ENCODE measurements around the gene AMBRA1.
A peak's percentile ranks its signal among the peaks of the same experiment; 100 is the strongest.
"Not testable (repeated sequence)": the region's sequence is repeated elsewhere in the genome, so short reads cannot be mapped to it uniquely, and the experiment has no call there.

AMBRA1 gene

DNA sequence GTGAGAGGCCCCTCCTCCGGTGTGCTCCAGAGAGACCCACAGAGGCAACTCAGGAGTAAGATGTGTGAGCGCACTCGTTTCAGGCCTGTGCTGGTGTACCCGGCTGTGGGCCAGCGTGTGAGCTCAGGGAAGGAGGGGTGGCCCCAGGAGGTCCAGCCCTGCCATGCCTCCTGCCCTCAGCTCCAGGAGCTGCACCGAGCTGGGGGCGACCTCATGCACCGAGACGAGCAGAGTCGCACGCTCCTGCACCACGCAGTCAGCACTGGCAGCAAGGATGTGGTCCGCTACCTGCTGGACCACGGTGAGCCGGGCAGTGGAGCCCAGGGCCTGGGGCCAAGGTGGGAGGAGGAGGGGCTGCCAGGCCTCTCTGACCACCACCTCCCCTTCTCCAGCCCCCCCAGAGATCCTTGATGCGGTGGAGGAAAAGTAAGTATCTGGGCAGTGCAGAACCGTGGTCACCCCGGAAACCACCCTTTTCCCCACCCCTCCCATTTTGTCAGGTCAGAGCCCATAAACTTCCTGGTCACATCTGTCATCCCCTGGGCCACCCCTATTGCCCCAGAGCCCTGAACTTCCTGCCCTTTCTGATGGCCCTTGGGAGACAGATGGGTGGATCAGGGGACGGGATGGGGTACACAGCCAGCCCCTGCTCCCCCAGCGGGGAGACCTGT is 214.9 kb downstream of the AMBRA1 start:
- DNase-seq, result no peak

DNA sequence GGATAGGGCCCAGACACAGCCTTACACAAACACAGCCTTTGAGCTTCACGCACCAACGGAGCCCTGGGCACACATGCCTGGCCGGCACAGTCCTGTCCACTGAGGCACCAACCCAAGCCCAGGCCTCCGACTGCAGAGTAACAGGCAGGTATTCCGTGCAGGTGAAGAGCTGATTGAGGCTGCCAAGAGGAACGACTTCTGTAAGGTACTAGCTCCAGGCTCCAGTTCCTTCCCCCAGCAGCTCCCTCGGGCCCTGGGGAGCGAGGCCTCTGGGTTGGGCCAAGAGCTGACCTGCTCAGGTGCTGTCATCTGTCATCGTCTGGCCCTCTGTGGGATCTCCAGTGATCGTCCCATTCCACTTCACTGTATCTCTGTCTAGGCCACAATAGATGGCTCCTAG is 215.5 kb downstream of the AMBRA1 start:
- DNase-seq, result no peak

DNA sequence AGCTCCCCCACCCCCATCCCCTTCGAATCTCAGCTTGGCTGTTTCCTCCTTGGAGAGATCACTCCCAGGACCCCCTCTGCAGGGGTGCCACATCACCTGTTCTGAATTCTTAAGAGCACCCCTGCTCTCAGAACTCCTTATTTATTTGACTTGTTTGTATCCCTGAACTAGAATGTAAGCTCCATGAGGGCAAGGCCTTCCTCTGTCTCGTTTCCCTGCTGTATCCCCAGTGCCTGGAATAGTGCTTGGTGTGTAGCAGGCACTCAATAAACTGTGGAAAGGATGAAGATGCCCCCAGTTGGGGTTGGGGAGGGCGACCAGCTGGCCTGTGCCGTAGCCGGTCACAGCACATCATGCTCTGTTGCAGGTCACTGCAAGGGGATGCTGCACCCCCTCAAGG is 216.0 kb downstream of the AMBRA1 start:
- DNase-seq, result no peak

DNA sequence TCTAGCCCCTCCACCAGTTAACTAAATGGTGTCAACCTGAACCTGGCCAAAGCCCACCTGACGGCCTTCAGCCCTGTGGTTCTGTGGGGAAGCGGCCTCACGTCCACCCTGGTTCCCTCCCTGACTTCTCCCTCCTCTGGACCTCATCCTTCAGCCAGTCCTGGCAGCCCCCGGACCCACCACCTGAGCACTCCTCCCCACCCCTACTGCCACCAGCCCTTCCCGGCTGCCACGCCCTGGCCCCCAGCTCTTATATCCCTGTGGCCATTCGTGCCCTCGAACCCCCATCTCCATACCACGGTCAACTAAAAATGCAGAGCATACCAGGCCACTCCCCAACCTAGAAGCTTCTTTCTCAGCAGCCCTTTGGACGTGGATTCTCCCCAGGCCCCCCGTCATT is 216.5 kb downstream of the AMBRA1 start:
- DNase-seq, result no peak

DNA sequence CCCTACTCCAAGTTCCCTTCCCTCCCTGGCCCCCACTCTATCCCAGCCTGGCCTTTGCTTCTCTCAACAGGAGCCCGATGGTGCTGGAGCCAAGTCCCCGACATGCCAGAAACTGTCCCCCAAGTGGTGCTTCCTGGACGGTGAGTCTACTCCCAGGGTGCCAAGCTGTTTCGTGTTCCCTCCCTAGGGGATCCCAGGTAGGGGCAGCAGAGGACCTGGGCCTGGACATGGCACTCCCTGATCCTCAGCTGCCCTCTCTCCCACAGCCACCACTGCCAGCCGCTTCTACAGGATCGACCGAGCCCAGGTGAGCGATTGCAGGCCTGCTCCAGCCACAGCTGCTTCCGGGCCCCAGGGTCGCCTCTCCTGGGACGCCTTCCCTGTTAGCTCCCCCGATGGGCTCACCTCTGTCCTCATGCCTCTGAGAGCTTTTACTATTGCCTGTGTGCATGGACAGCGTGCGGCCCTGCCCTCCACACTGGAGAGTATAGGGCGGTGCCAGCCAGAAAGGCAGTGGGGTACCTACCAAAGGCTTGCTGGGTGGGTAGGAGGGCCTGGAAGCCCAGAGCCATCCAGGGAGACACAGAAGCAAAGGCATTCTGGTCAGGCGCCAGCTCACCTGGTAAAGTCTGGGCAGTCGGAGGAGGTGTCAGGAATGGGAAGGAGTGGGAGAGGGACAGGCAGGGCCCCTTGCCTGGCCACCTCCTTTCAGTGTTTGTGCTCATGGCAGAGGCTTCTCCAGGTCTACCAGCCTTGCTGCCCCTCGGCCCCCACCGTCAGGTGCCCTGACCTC is 217.4 kb downstream of the AMBRA1 start:
- DNase-seq, result no peak

DNA sequence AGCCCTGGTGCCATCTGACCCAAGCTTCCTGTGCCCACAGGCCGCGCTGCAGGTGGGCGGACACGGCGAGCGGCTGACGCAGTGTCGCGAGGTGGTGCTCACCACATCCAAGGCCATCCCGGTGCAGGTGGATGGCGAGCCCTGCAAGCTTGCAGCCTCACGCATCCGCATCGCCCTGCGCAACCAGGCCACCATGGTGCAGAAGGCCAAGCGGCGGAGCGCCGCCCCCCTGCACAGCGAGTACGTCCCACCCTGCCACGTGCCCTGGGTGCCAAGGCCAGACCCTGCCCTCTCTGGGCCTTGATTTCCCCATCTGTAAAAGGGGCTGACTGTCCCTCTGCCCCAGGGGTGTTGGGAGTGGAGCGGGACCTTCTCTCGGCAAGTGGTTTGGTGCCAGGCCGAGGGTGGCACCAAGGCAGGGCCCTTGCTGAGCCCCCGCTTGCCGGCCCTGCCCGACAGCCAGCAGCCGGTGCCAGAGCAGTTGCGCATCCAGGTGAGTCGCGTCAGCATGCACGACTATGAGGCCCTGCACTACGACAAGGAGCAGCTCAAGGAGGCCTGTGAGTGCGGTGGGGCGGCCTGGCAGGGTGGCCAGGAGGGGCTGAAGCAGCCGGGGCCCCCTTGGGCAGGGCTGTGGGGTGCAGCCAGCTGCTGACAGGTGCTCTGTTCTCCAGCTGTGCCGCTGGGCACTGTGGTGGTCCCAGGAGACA is 218.3 kb downstream of the AMBRA1 start:
- no peak for DNase-seq

DNA sequence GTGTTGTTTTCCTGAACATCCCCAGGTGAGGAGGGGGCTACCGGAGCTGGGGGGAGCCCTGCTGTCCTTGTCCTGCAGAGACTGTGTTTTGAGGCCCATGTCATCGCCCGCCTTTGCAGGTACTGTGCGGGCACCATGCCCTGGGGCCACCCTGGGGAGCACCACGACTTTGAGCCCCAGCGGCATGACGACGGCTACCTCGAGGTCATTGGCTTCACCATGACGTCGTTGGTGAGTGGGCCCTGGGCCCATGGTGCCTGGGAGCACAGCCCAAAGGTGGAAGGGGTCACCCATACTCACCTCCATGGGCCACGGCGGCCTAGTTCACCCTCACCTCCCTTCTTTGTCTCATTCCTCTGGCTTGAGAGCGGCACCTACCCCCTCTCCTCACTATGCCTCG is 219.0 kb downstream of the AMBRA1 start:
- no peak for DNase-seq

DNA sequence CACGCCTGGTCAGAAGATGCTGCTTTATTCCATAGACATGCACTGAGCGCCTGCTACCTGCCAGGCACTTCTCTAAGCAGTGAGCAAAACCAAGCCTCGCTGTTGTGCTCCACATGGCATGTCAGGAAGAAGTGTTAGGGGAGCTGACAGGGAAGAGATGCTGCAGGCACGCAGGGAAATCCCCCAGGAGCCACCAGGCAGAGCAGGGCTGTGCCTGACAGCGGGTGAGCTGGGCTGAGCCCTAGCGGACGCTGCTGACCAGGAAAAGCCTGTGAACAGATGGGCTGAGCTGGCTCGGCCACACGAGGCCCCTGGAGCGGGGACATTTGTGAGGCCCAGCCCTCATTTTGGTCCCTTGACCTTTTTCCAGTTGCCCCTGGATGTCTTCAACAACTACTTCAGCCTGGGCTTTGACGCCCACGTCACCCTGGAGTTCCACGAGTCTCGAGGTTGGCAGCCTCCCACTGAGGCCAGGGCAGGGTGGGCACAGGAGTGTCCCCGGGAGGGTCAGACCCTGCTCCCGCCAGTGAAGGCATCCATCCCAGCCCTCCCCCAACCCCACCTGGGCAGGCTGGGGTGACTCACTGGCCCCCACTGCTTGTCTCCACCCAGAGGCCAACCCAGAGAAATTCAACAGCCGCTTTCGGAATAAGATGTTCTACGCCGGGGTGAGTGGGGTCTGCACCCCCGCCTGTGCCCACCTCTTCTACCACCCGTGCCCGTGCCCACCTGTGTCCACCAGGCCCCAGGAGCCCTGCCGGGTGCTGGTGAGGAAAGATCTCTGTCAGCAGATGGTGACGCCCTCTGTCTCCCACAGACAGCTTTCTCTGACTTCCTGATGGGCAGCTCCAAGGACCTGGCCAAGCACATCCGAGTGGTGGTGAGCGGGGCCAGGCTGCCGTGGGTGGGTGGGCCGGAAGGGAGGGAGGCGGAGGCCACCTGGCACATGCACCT is 219.8 kb downstream of the AMBRA1 start:
- DNase-seq, result no peak

DNA sequence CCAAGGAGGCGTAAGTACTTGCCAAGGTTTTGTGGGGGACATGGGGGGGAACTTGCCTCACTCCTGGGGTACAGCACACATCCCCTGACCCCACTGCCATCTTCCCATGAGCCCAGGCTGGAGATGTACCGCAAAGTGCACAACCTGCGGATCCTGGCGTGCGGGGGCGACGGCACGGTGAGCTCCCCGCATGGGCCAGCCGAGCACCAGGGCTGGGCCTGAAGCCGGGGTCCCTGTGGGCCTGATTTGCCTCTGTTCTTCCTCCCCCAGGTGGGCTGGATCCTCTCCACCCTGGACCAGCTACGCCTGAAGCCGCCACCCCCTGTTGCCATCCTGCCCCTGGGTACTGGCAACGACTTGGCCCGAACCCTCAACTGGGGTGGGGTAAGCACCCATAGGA is 221.3 kb downstream of the AMBRA1 start:
- DNase-seq, result not testable (repeated sequence)

DNA sequence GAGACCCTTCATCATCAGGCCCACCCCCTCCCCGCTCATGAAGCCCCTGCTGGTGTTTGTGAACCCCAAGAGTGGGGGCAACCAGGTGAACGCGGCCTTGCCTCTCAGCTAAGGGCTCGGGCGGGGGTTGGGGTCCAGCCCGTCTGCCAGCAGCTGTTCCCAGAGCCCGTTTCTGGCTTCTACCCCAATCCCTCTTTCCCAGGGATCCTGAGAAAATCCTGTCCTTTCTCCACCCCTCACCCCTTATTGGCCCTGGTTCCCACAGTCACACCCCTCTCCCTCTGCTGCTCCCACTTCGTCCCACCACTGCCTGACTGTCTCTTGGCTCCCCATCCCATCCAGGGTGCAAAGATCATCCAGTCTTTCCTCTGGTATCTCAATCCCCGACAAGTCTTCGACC is 221.7 kb downstream of the AMBRA1 start:
- no peak for DNase-seq

DNA sequence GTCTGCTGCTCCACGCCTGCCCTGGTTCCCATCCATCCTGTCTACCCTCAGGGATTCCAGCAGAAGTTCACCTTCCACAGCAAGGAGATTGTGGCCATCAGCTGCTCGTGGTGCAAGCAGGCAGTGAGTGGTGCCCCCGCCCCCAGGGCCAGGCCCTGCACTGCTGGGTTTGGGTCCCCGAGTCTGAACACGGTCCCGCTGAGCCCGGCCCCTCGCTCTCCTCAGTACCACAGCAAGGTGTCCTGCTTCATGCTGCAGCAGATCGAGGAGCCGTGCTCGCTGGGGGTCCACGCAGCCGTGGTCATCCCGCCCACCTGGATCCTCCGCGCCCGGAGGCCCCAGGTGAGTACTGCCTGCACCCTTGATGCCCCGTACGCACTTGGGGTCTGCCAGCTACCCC is 222.6 kb downstream of the AMBRA1 start:
- DNase-seq, result not testable (repeated sequence)

DNA sequence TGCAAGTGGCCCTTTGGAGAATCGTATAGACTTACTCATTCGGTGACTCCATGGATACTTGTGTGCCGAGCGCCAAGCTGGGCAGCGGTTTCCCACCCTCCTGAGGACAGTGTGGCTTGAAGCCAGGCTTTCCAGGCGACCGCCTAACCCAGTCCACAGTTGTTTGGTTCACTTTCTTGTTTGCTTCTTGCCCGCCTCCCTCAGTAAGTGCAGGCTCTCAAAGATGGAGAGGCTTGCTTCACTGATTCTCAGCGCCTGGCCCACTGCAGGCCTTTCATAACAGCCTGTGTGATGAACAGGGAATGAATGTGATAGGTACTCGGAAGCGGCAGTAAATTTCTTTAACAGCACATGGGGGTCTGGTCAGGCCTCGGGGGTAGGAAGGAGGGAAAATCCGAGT is 223.6 kb downstream of the AMBRA1 start:
- DNase-seq, result no peak

DNA sequence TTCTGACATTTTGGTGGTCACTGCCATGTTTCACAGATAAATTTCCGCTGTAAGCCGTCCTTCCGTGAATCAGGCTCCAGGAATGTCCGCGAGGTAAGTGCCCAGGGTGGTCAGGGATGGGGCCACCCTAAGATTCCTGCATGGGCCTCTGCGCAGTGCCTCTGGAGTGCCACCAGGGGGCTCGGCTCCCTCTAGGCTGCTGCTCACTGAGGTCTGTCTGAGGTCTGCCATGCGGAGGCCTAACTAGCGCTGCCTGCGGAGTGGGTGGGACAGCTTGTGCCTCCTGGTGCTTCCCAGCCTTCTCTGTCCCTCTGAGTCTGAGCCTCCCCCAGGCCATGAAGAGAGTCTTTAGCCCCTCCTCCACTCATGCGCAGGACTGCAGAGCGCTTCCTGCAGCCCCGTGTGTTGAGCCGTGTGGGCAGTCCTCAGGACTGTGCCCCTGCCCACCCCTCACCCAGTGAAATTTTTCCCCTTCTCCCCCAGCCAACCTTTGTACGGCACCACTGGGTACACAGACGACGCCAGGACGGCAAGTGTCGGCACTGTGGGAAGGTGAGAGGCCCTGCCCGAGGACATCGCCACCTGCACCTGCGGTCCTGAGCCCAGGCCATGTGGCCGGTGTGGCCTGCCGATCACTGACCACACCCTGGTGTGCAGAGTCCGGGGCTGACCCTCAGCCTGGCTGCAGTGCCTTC is 224.2 kb downstream of the AMBRA1 start:
- peak; percentile 65 for DNase-seq

DNA sequence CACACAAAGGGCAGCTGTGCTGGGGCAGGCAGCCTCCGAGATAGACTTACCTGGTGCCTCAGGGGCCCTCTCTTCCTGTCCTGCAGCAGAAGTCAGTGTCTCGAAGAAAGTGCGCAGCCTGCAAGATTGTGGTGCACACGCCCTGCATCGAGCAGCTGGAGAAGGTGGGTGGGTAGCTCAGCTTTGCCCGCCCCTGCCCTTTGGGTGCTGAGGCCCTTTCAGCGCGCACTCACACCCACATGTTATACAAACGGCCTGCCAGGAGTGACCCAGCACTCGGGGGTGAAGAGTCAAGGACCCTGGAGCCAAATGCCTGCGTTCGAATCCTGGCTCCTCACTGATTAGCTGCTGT is 225.9 kb downstream of the AMBRA1 start:
- no peak for DNase-seq

DNA sequence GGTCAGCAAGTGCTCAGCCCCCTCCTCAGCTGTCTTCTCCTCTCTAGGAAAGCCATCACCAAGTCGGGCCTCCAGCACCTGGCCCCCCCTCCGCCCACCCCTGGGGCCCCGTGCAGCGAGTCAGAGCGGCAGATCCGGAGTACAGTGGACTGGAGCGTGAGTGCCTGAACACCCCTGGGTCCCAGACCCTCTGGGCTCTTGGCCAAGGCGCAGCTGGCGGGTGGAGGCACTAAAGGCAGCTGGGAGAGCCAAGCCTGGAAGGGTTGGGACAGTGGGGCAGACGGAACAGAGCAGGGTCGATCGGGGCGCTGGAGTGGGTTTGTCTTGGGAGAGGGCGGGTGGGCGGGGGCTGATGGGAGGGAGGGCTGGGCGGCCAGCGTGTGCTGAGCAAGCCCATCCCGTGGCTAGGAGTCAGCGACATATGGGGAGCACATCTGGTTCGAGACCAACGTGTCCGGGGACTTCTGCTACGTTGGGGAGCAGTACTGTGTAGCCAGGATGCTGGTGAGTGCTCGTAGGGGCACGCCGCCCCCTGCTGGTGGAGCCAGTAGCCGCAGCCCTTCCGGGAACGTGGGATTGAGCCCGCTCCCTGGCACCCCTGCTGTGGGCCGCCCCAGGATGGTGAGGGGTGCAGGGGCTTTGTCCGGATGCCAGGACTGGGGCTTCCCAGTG is 226.4 kb downstream of the AMBRA1 start:
- peak; percentile 72 for DNase-seq

DNA sequence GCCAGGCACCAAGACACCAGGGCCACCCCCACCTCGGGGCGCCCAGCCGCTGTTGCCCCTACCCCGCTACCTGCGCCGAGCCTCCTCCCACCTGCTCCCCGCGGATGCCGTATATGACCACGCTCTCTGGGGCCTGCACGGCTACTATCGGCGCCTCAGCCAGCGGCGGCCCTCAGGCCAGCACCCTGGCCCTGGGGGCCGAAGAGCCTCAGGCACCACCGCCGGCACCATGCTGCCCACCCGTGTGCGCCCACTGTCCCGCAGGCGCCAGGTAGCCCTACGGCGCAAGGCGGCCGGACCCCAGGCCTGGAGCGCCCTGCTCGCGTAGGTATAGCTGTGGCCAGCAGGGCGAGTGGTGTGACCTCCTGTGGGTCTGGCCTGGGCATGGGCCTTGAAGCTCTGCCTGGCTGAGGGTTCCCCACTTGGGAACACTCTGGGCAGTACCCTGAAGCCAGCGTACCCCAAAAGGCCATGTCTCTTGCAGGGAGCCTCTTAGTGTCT is 227.1 kb downstream of the AMBRA1 start:
- DNase-seq, result no peak

DNA sequence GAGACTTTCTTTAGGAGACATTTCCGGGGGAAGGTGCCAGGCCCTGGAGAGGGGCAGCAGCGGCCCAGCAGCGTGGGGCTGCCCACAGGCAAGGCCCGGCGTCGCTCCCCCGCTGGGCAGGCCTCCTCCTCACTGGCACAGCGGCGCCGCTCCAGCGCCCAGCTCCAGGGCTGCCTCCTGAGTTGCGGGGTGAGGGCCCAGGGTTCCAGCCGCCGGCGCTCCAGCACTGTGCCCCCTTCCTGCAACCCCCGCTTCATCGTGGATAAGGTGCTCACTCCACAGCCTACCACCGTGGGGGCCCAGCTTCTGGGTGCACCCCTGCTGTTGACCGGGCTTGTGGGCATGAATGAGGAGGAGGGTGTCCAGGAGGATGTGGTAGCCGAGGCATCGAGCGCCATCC is 227.6 kb downstream of the AMBRA1 start:
- no peak for DNase-seq

DNA sequence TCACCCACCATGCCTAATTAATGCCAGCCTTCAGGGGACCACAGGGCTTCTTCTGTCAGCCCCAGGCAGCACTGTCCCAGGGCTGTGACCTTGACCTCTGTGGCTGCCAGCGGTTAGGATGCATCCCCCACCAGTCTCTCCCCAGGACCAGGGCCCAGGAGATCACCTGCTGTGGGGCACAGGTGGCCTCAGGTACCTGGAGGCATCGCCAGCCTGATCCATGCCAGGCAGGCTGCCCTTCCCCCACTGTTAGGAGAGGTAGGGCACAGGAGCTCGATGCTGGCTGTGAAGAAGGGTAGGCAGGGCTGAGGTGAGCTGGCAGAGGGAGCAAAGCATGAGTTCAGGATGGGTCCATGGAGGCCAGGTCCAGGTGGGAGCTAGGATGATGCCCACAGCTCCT is 229.0 kb downstream of the AMBRA1 start:
- no peak for DNase-seq

DNA sequence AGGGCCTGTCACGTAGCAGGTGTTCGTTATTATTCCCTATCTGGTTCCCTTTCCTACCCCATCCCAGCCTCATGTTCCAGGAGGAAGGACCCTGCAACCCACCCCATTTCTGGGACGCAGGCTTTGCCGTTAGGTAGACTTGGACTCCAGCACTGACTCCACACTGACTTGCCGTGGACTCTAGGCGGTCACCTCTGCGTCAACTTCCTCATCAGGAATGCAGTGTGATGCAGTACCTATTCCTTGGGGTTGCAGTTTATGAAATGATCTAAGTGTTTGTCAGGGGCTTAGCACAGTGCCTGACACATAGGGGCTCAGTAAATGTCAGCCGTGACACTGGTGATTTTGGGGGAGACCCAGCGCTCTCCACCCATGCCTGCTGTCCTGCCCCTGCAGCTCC is 229.8 kb downstream of the AMBRA1 start:
- no peak for DNase-seq

DNA sequence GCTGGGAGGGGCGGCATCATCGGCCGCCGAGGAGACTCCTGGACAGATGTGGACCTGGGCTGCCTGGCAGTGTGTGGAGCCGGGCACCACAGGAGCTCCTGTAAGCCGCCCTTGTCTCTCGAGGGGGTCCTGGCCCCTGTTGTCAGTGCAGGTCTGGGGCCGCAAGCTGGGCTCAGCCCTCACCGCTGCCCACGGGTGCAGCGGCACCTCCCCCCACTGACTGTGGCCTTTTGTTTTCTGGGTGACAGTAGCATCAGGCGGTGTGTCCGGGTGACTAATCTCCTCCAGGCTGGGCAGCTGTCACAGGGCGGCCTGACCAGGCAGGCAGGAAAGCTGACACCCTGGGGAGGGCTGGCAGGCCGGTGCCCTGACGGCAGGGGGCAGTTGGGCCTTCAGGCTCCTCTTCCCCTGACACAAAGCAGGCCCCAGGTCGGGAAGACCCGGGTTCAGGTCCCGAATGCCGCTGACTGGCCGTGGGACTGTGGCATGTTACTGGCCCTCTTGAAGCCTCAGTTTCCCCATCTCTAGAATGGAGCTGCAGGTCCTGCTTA is 230.3 kb downstream of the AMBRA1 start:
- DNase-seq, result no peak

DNA sequence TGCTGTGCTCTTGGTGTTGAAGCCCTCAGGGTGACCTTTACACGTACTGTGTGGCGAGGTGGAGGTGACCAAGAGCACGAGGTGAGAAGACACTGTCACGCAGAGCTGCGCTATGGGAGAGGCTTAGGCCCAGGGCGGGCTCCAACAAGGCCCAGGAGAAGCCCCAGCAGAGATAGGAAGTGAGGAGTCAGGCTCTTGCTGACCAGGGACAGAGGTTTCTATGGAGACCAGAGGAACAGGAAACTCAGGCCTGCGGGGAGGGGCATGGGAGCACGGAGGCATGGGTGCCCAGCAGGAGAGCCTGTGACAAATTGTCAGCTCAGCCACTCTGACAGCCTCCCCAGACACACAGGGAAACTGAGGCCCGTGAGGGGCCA is 230.8 kb downstream of the AMBRA1 start:
- no peak for DNase-seq
